Brain pericyte (primary cell): ENCODE results near the gene GSTM1.
"Not testable (repeated sequence)": the region's sequence is repeated elsewhere in the genome, so short reads cannot be mapped to it uniquely, and the experiment has no call there.

ENCODE experiments used
- DNase-seq: peaks from one replicate; pipeline ENCODE4 v3.0.0-alpha.2; 2012; ENCODE audit warnings: low read depth, low spot score

The GSTM1 gene

DNA sequence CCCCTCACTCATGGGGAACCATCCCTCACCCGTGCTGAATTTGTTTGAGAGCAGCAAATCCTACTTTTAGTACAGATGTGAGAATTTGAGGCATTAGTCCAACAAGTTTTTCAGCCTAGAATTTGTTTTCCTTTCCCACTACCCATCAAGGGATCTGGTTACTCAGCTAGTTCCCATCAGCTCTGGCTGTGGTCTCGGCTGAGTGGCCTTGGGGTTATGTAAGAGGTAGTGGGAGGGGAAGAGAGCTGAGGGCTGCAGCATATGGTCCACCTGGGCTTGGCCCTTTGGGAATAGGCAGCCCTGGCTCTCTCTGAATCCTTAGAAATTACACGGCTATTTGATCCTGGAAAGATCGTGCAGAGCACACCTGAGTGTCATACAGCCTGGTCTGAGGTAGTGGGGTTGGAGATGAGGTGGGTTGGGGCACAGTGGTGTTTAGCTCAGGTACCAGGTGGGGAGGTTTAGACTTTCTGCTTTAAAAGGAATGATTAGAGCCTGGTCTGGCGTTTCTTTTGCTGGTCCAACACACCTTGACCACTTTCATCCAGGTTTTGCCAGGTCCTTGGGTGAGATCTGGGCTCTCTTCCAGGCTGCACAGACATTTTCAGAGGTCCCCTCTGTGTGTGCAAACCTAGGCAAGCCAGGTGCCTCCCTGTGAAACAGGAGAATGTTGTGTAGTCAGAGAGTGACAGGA, 27.5 kb upstream of the GSTM1 start:
- no peak for DNase-seq

GRCh38 chr1:109660691-109661026, 27.0 kb upstream of the GSTM1 start:
- not testable (repeated sequence) for DNase-seq

GRCh38 chr1:109661391-109661790, 26.2 kb upstream of the GSTM1 start:
- DNase-seq: no peak

GRCh38 chr1:109664671-109665070, 22.9 kb upstream of the GSTM1 start:
- no peak for DNase-seq

GRCh38 chr1:109667452-109668122, 20.0 kb upstream of the GSTM1 start, which contains the start of gene GSTM2:
Gene GSTM2 (plus strand): TSS chr1:109668057. CDS start chr1:109668116, 59 bp downstream.
- peak; percentile 43 for DNase-seq

- DNase-seq: no peak
Measured at GRCh38 chr1:109668123-109668775, 19.4 kb upstream of the GSTM1 start.

GRCh38 chr1:109669246-109669948, 18.2 kb upstream of the GSTM1 start:
- DNase-seq: no peak

DNA sequence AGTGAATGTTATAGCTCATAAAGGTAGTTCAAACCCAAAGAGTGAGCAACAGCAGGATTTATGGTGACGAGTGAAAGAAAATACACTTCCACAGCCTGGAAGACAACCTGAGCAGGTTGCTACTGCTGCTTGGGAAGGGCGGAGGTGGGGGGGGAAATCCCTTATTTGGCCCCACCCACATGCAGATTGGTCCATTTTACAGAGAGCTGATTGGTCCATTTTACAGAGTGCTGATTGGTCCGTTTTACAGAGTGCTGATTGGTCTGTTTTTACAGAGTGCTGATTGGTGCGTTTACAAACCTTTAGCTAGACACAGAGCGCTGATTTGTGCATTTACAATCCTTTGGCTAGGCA, 17.7 kb upstream of the GSTM1 start:
- DNase-seq: not testable (repeated sequence)

DNA sequence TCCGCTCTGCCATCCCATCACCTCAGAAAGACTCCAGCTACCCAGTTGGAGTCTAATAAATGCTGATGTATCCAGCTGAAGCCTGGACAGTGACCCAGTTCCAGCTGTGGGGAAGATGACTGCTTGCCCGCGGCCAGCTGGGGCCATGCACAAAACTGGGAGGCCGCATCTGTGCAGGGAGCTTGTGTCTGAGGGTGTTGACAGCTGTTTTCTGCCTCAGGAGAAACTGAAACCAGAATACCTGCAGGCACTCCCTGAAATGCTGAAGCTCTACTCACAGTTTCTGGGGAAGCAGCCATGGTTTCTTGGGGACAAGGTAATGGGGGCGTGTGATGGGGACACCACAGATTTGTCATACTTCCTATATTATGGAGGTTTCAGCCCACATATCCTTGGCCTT, 16.6 kb upstream of the GSTM1 start:
- no peak for DNase-seq

DNA sequence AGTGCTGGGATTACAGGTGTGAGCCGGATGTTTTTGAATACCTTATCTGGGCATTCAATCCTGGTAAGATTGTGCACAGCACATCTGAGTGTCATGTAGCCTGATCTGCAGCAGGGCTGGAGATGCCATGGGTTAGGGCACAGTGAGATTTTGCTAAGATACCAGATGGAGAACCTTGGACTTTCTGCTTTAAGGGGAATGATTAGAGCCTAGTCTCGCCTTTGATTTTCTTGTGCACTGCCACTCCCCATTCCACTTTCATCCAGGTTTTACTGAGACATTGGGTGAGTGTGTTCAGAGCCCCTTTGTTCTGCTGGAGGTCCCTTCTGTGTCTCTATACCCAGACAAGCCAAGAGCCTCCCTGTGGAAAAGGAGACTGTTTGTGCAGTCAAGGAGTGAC, 13.8 kb upstream of the GSTM1 start:
- DNase-seq: not testable (repeated sequence)

GRCh38 chr1:109676683-109677381, 10.8 kb upstream of the GSTM1 start:
- DNase-seq: not testable (repeated sequence)

GRCh38 chr1:109677459-109677858, 10.2 kb upstream of the GSTM1 start:
- no peak for DNase-seq

GRCh38 chr1:109678637-109679036, 9.0 kb upstream of the GSTM1 start:
- not testable (repeated sequence) for DNase-seq

DNA sequence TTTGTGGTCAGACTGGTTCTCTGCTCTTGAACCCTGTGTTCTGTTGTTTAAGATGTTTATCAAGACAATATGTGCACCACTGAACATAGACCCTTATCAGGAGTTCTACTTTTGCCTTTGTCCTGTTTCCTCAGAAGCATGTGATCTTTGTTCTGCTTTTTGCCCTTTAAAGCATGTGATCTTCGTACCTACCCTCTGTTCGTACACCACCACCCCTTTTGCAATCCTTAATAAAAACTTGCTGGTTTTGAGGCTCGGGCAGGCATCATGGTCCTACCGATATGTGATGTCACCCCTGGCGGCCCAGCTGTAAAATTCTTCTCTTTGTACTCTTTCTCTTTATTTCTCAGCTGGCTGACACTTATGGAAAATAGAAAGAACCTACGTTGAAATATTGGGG, 2.8 kb upstream of the GSTM1 start:
- not testable (repeated sequence) for DNase-seq

DNA sequence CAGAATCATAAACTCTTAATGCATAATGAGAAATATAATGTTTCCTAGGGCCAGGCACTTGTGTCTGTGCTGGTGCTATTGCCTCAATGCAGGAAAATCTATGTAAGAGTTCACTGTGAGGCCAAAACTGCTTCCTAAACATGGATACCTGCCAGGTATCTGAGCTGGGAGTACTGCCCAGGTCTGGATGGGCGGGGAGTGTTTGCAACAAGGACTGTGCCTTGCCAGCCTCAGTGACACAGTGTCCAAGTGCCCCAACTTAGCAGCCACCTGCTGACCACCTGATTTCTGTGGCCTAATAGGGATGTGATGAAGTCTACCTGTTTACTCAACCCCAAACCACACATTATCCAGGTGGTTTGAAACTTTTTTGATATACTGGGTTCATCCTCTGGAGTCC, 2.2 kb upstream of the GSTM1 start:
- not testable (repeated sequence) for DNase-seq

GRCh38 chr1:109685890-109686289, 1.7 kb upstream of the GSTM1 start:
- DNase-seq: not testable (repeated sequence)

- not testable (repeated sequence) for DNase-seq
Measured at GRCh38 chr1:109687109-109687508, 508 bp upstream of the GSTM1 start.

- DNase-seq: no peak
Measured at GRCh38 chr1:109689844-109690405, 2.3 kb downstream of the GSTM1 start.

GRCh38 chr1:109691759-109692158, 4.1 kb downstream of the GSTM1 start:
- no peak for DNase-seq

DNA sequence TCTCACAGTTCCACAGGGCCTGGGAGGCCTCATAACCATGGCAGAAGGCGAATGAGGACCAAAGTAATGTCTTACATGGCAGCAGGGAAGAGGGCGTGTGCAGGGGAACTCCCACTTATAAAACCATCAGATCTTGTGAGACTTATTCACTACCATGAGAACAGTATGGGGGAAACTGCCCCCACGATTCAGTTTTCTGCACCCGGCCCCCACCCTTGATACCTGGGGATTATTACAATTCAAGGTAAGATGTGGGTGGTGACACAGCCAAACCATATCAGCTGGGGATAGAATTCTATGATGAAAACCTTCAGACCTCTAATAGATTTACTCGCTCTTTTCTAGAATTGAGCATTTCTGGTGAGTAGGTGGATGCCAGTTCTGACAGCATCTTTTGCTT, 6.8 kb downstream of the GSTM1 start:
- not testable (repeated sequence) for DNase-seq

- not testable (repeated sequence) for DNase-seq
Measured at GRCh38 chr1:109695138-109695537, 7.5 kb downstream of the GSTM1 start.
